Left ventricle myocardium inferior (tissue), 1 donor: ENCODE measurements around the gene SDK1. TPM values are rescaled to one million over a fixed set of nuclear protein-coding genes. Genes with fewer than 3 reads are reported as not detected.

Experiments
- DNase-seq: peaks from one replicate; pipeline ENCODE4 v3.0.0-alpha.2; 2020
- H3K27ac ChIP-seq: fragments of 200-600 bp; replicated peaks from 2 replicates; pipeline ENCODE4 v1.8.0; 2021
- H3K27me3 ChIP-seq: fragments of 200-600 bp; 2 replicates; pipeline ENCODE4 v1.8.0; 2021; ENCODE audit warnings: low read depth
- H3K36me3 ChIP-seq: fragments of 200-600 bp; 2 replicates; pipeline ENCODE4 v1.8.0; 2021
- H3K4me1 ChIP-seq: fragments of 200-600 bp; 2 replicates; pipeline ENCODE4 v1.8.0; 2021
- H3K4me3 ChIP-seq: fragments of 200-600 bp; 2 replicates; pipeline ENCODE4 v1.8.0; 2021; ENCODE audit warnings: mild to moderate bottlenecking, moderate library complexity
- H3K9me3 ChIP-seq: fragments of 200-600 bp; replicated peaks from 2 replicates; pipeline ENCODE4 v1.8.0; 2021
- CTCF ChIP-seq: fragments of 200-600 bp; IDR thresholded peaks from 2 replicates; pipeline ENCODE4 v1.8.0; 2021; ENCODE audit warnings: antibody characterized with exemption, mild to moderate bottlenecking, borderline replicate concordance
- intact Hi-C: fragments of 100-400 bp; cut with micrococcal nuclease; formaldehyde crosslinking; loops from one replicate; pipeline ENCODE4 v1.11.0; 2022
- total RNA-seq: library from RNA; stranded (reverse); fragmentation: NEBNext Ultra II Directional; extraction: Animal tissue kit (Norgen Biotek cat#: 25700); gene quantifications from one replicate; pipeline ENCODE4 v1.2.1, GENCODE V29; 2021
- donor health status: DM: no; HTN: yes; CAD: no; lungs with severe emphysema.

Gene SDK1
- total RNA-seq, 1 donor from 2014 or later = 1.3 TPM

- no peaks in the 10 kb centered on the region for H3K36me3 ChIP-seq
- no peak for DNase-seq
- no peak for TF ChIP-seq CTCF
Observed at GRCh38 chr7:4201566-4201965, 900.5 kb downstream of the SDK1 start.

GRCh38 chr7:4202154-4202736 lies 901.2 kb downstream of the SDK1 start:
- no peak for DNase-seq
- Histone ChIP-seq H3K36me3 (no peaks in the 10 kb centered on the region), H3K4me3 (no peak overlapping the region), H3K27ac (no peak overlapping the region), H3K9me3 (peaks cover 10% of the 10 kb centered on the region), H3K4me1 (no peaks in the 10 kb centered on the region), H3K27me3 (no peaks in the 10 kb centered on the region)
- TF ChIP-seq CTCF = no peak
- intact Hi-C loops = no loop called here

More at GRCh38 chr7:4201566-4201965, 900.5 kb downstream of the SDK1 start:
- Histone ChIP-seq H3K4me1 (no peaks in the 10 kb centered on the region), H3K27ac (no peak overlapping the region), H3K4me3 (no peak overlapping the region), H3K27me3 (no peaks in the 10 kb centered on the region), H3K9me3 (peaks cover 10% of the 10 kb centered on the region)
- intact Hi-C loops = no loop called here

- no peak overlapping the region for H3K4me3 ChIP-seq
- no peak for DNase-seq
- intact Hi-C loops = no loop called here
Observed at GRCh38 chr7:4202954-4203353, 901.9 kb downstream of the SDK1 start.

GRCh38 chr7:4203626-4204512 lies 902.8 kb downstream of the SDK1 start:
- H3K27ac ChIP-seq = no peak overlapping the region
- no peaks in the 10 kb centered on the region for H3K4me1 ChIP-seq
- H3K9me3 ChIP-seq = peaks cover 10% of the 10 kb centered on the region
- H3K27me3 ChIP-seq = no peaks in the 10 kb centered on the region
- intact Hi-C loops = no loop called here
- no peak for DNase-seq
- no peak for TF ChIP-seq CTCF
- no peaks in the 10 kb centered on the region for H3K36me3 ChIP-seq
- no peak overlapping the region for H3K4me3 ChIP-seq

More at GRCh38 chr7:4202954-4203353, 901.9 kb downstream of the SDK1 start:
- TF ChIP-seq CTCF = no peak
- Histone ChIP-seq H3K9me3 (peaks cover 10% of the 10 kb centered on the region), H3K36me3 (no peaks in the 10 kb centered on the region), H3K4me1 (no peaks in the 10 kb centered on the region), H3K27me3 (no peaks in the 10 kb centered on the region), H3K27ac (no peak overlapping the region)

- Histone ChIP-seq H3K27ac (no peak overlapping the region), H3K9me3 (peaks cover 10% of the 10 kb centered on the region), H3K4me3 (peak overlapping the region; percentile 15), H3K27me3 (no peaks in the 10 kb centered on the region), H3K4me1 (no peaks in the 10 kb centered on the region), H3K36me3 (no peaks in the 10 kb centered on the region)
- intact Hi-C loops = no loop called here
- TF ChIP-seq CTCF = no peak
- no peak for DNase-seq
Observed at GRCh38 chr7:4204513-4205165, 903.6 kb downstream of the SDK1 start.
